HG03025 (cell line): ENCODE data around the gene FARSA.
"Not testable (repeated sequence)": the region's sequence is repeated elsewhere in the genome, so short reads cannot be mapped to it uniquely, and the experiment has no call there.

Source experiments
- ATAC-seq: cut with Tn5 transposase; IDR thresholded peaks from one replicate; pipeline ENCODE4 v1.9.1; 2021; ENCODE audit warnings: mild to moderate bottlenecking, moderate library complexity; ENCODE audit not compliant: unreplicated experiment, low FRiP score

FARSA gene

GRCh38 chr19:12933287-12934072 lies at the start of gene FARSA:
TSS of gene FARSA (minus strand) at chr19:12933711. CDS start at chr19:12933696, 15 bp downstream.
- no peak for ATAC-seq

DNA sequence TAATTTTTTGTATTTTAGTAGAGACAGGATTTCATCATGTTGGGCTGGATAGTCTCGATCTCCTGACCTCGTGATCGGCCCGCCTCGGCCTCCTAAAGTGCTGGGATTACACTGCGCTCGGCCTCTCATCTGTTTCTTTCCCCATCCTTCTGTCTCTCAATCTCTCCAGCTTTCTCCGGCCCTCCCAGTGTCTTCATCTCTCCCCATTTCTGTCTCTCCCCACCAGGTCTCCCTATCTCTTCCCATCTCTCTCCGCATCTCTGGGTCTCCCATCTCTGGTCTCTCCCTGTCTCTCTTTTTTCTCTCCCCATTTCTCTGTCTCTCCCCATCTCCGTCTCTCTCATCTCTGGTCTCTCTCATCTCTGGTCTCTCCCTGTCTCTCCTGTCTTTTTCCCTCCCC lies 49.6 kb upstream of the FARSA start:
- no peak for ATAC-seq

GRCh38 chr19:12982648-12983047 lies 49.1 kb upstream of the FARSA start:
- ATAC-seq: no peak

DNA sequence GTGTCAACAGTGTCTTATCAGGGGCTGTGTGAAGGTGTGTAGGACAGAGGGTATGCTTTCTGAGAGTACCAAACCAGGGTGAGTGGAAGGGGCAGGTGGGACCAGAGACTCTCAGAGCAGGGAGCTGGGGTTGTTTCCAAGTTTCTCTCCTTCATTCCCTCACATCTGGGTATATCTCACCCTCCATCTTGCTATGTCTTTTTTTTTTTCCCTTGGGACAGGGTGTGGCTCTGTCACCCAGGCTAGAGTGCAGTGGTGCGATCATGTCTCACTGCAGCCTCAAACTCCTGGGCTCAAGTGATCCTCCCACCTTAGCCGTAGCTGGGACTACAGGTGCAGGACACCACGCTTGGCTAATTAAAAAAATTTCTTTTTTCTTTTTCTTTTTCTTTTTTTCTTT lies 46.5 kb upstream of the FARSA start:
- no peak for ATAC-seq

- ATAC-seq: not testable (repeated sequence)
Measured at GRCh38 chr19:12976109-12976508, 42.6 kb upstream of the FARSA start.

DNA sequence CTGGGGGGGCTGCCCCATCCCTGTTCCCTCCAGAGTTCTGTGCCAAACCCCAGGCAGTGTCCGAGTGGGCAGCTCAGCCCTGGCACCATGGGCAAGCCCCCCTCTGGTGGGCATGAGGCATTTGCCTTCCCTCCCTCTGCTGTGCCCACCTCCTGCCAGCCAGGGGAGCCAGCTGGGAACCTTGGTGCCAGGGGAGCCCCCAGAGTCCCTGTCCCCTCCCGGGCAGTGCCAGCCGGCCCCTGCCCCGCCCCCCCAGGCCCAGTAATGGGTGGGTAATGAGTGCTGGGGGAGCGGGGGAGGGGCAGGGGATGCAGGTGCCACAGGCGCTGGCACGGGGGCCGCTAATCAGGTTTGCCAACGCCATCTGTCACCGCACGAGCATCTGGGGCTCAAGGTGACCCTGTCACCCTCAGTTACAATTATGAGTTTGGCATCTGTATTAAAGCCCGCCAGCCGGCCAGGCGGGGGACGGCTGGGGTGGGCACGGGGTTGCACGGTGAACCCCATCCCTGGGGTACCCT lies 41.8 kb upstream of the FARSA start:
- ATAC-seq: no peak

- ATAC-seq: no peak
Measured at GRCh38 chr19:12974301-12975220, 41.0 kb upstream of the FARSA start.

DNA sequence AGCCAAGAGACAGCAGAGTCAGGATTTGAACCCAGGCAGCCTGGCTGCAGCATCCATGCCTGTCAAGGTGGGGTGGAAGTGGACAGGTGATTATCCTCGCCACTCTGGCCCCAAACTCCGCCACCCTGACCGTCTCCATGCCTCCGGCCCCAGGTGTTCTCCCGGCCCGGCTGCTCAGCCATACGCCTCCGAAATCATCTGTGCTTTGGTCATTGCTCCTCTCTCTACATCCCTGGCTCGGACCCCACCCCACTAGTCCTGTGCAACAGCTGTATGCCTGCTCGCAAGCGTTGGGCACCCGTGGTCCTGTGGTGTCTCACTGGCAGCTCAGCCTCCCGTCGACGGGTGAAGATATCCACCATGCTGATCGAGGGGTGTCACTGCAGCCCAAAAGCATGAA lies 39.7 kb upstream of the FARSA start:
- no peak for ATAC-seq

- no peak for ATAC-seq
Measured at GRCh38 chr19:12970070-12970820, 36.7 kb upstream of the FARSA start.

DNA sequence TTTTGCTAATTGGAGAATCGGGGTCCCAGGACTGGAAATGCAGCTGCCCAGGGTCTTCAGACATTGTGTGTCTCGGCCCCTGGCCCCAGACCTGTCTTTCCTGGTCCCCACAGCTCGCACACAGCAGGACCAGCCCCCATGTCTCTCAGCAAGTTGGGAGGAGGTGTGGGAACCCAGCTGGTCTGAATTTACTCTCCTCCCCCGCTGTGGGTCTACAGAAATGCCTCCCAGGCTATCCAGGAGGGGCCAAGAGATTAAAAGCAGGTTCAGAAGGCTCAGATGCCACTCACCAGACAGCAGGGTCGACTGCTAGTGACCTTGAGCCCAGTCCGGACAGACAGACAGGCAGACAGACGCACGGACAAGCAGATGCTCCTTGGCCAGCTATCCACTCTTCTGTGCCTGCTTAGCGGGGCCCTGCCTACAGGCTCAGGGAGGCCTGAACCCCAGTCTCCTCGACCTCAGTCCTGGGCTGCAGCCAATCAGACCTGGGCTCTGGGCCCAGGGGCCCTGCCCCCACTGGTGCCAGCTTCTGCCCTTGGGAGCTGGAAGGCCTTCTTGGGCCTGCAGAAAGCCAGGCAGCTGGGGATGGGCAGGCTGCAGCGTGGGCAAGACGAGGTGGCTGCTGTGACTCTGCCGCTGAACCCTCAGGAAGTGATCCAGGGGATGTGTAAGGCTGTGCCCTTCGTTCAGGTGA lies 35.9 kb upstream of the FARSA start, which contains the start of gene DAND5:
DAND5 (plus strand) TSS at position 285 of the 697 bp plus-strand sequence; CDS start at position 370, 85 bp downstream.
- no peak for ATAC-seq

DNA sequence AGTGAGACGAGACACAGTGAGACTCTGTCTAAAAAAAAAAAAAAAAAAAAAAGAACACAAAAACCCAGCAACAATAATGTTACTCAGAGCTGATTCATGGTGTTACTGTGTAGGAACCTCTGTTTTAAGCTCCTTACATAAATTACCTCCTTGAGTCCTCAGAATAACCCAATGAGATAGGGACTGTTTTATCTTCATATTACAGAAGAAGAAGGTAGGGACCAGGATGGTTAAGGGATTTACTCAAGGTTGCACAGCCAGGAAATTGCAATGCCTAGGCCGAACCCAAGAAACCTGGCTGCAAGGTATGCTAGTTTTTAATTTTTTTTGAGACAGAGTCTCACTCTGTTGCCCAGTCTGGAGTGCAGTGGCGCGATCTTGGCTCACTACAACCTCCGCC lies 34.4 kb upstream of the FARSA start:
- ATAC-seq: no peak

DNA sequence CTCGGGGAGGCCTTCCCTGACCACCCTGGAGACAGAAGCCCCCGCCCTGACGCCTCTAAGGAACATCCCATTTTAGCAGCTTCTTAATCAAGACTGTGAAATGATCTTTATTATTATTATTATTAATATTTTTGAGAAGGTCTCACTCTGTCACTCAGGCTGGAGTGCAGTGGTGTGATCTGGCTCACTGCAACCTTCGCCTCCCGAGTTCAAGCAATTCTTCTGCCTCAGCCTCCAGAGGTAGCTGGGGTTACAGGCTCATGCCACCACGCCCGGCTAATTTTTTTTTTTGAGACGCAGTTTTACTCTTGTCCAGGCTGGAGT lies 32.3 kb upstream of the FARSA start:
- ATAC-seq: no peak

GRCh38 chr19:12965017-12965811 lies 31.7 kb upstream of the FARSA start:
- ATAC-seq: no peak

- ATAC-seq: no peak
Measured at GRCh38 chr19:12959481-12959880, 26.0 kb upstream of the FARSA start.

DNA sequence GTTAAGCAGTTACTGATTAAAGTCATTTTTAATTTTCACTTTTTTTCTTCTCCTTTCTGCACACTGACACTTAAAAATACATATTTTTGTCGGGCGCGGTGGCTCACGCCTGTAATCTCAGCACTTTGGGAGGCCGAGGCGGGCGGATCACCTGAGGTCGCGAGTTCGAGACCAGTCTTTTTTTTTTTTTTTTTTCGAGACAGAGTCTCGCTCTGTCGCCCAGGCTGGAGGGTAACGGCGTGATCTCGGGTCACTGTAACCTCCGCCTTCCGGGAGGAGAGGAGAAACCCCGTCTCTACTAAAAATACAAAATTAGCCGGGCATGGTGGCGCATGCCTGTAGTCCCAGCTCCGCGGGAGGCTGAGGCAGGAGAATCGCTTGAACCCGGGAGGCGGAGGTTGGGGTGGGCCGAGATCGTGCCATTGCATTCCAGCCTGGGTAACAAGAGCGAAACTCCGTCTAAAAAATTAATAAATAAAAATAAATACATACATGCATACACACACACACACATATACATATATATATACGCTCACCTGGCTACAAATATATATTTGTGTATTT lies 24.0 kb upstream of the FARSA start:
- ATAC-seq: not testable (repeated sequence)

DNA sequence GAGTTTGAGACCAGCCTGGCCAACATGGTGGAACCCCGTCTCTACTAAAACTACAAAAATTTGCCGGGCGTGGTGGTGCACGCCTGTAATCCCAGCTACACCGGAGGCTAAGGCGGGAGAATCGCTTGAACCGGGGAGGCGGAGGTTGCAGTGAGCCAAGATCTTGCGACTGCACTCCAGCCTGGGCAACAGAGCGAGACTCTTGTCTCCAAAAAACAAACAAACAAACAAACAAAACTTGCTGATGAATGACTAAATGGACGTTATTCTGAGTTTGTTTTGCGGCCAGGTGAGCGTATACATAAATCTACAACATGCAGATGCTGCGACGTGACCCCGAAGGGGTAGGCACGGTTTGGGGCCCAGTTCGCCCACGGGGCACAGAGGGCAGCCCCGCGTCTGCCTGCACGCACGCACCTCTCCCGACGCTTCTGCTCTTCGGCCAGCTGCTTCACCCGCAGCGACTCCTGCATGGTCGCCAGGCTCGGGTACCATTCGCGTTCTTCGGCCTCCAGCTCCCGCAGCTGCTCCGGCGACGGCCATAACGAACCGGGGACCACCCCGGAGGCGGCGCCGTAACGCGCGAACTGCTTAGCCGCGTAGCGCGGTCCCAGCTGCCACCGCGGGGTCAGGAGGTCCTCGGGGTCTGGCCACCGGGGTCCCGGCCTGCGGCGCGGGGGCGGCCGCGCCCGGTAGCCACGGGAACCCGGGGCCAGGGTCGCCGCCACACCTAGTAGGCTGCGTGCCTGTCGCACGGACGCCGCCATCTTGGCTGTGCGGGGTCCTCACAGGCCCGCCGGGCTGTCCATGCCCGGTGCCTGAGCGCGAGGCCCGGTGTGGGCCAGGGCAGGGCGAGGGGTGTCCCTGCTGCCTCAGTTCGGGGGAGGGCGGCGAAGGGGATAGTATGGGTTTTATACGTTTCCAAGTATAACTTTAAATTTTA lies 23.2 kb upstream of the FARSA start, which contains the start of gene GADD45GIP1:
GADD45GIP1 (minus strand) TSS at position 778 of the 943 bp plus-strand sequence; CDS start at position 767, 11 bp downstream.
- ATAC-seq: peak; percentile 57

- ATAC-seq: no peak
Measured at GRCh38 chr19:12955996-12956395, 22.5 kb upstream of the FARSA start.

DNA sequence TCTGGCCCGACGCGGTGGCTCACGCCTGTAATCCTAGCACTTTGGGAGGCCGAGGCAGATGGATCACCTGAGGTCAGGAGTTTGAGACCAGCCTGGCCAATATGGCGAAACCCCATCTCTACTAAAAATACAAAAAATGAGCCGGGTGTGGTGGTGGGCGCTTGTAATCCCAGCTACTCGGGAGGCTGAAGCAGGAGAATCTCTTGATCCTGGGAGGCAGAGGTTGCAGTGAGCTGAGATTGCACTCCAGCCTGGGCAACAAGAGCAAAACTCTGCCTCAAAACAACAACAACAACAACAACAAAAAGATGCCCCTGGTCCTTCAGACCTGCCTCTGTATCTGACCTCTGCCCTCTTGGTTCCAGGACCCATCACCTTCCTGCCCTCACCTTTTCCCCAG lies 22.1 kb upstream of the FARSA start:
- ATAC-seq: not testable (repeated sequence)
